HG02610 (cell line): ENCODE data around the gene SPAM1.
"Not testable (repeated sequence)": the region's sequence is repeated elsewhere in the genome, so short reads cannot be mapped to it uniquely, and the experiment has no call there.

Experiments
- ATAC-seq: cut with Tn5 transposase; IDR thresholded peaks from one replicate; pipeline ENCODE4 v1.9.1; 2021; ENCODE audit warnings: mild to moderate bottlenecking, moderate library complexity; ENCODE audit not compliant: unreplicated experiment

The SPAM1 gene

GRCh38 chr7:123924941-123925340 is at the start of gene SPAM1:
Gene SPAM1, plus strand, starts transcription at chr7:123925241. Its CDS starts 28,330 bp downstream, at chr7:123953571.
- ATAC-seq = no peak

GRCh38 chr7:123876557-123877256 is 48.3 kb upstream of the SPAM1 start:
- ATAC-seq = no peak

GRCh38 chr7:123879628-123880027 is 45.4 kb upstream of the SPAM1 start:
- no peak for ATAC-seq

GRCh38 chr7:123881300-123881699 is 43.7 kb upstream of the SPAM1 start:
- no peak for ATAC-seq

GRCh38 chr7:123883154-123883553 is 41.9 kb upstream of the SPAM1 start:
- no peak for ATAC-seq

DNA sequence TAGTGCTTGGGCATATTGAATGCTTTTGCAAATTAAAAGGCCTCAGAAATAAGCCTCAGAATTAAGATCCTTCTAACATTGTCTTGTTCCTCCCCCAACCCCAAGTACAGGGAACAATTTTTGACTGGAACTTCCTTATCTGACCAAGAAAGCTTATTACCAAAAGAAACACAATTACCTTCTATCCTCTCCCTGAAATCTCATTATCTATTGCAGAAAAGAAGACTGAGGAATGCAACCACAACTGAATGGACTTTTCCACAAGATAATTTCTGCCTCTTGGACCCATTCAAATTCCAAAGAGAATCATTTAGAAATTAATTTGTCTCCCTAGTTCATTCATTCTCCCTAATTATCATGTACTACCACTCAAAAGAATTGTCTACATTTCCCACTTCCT is 36.8 kb upstream of the SPAM1 start:
- no peak for ATAC-seq

- ATAC-seq = not testable (repeated sequence)
Observed at GRCh38 chr7:123894753-123895152, 30.3 kb upstream of the SPAM1 start.

- no peak for ATAC-seq
Observed at GRCh38 chr7:123901101-123901500, 23.9 kb upstream of the SPAM1 start.

DNA sequence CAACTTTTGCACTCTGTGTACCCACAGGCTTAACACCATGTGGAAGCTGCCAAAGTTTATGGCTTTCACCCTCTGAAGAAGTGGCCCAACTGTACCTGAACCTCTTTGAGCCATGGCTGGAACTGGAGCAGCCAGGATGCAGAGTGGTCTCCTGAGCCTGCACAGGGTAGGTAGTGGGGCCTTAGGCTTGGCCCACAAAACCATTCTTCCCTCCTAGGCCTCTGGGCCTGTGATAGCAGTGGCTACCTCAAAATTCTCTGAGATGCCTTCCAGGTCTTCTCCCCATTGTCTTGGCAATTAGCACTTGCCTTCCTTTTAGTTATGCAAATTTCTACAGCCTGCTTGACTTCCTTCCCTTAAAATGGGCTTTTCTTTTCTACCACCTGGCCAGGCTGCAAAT is 19.3 kb upstream of the SPAM1 start:
- no peak for ATAC-seq

GRCh38 chr7:123916240-123916724 is 8.8 kb upstream of the SPAM1 start:
- no peak for ATAC-seq

DNA sequence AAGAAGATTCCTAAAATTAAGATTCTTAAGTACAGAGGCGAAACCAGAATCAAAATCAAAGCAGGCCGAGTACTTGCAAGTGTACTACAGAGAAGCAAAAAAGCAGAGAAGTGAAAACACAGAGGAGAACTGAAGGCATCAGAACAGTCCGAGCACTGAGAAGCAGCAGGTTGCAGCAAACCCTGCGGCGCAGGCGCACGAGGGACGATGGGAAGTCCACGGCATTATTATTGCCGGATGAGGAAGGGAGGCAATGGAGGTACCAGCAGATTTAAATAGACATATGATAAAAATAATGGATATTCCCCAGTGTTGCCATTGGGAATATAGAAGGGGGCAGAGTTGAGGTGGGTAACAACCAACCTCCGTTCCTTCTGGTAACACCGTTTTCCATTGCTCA is 7.2 kb upstream of the SPAM1 start:
- no peak for ATAC-seq

DNA sequence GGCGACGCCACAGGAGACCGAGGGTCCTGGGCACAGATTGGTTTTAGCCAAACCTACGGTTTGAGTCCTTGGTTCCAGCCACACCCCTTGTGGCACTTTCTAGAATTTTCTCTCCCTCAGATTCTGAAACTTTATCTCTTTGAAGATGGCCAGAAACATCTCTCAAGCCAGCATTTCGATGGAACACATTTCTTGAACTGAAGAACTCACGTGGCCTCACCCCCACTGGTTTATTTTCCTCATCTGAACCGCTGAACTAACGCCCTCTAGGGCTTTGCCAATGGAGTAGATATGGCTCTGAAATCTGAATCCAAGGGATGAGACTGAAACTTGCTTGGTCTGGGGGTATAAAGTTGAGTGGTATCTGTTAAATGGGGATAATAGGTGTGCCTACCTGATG is 6.7 kb upstream of the SPAM1 start:
- ATAC-seq = no peak

DNA sequence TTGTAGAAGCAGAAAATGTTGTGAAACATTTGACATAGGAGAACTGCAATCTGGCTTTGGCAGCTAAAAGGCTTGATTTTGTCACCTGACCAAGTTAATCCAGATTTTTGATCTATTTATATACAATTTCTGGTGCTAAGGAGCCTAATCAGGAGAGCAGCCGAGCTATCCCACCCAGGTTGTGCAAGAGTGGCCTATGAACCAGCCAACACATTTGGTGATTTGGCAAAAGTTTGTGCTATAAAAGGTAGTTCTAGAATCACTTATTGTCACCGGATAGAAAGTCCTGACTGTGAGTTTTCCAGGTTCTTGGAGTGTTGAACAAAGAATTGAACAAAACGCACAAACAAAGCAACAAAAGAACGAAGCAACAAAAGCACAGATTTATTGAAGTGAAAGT is 1.4 kb upstream of the SPAM1 start:
- ATAC-seq = no peak

GRCh38 chr7:123929107-123929506 is 4.1 kb downstream of the SPAM1 start:
- ATAC-seq = no peak

DNA sequence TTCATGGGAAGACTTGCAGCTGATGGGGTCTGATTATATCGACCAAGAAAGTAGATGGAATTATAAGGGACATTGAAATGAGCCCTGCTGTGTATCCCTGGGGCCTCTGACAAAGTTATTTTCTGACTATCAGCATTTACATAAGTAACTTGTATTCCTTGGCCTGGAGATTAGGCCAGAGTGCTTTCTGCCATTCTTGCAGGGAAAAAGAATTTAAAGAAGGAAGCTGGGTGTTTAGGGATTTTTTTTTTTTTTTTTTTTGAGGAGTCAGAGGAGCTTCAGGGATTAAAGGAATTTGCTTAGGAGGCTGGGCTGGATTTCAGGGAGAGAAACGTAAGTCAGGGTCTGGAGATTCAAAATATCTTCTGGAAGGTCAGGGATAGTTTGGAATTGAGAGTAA is 4.6 kb downstream of the SPAM1 start:
- ATAC-seq = no peak

GRCh38 chr7:123935436-123936381 is 10.7 kb downstream of the SPAM1 start:
- ATAC-seq = no peak

GRCh38 chr7:123936388-123936787 is 11.3 kb downstream of the SPAM1 start:
- ATAC-seq = no peak

DNA sequence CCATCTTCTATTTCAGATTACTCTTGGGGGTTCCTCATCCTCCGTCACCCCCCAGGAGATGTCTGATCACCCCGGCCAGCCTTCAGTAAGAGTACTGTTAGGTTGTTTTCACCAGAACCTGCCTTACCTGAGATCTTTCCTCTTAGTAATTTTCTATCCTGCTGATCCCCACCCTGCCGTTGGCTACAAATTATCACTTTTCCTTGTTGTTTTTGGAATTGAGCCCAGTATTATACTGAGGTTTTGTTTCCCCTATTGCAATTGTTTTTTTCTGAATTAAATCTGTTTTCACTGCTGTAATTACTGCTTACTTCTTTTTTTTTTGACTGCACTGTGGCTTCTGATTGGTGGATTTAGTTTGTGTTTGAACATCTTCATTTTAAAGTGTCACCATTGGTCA is 14.7 kb downstream of the SPAM1 start:
- ATAC-seq = no peak

GRCh38 chr7:123941391-123942180 is 16.5 kb downstream of the SPAM1 start:
- ATAC-seq = no peak

- no peak for ATAC-seq
Observed at GRCh38 chr7:123944395-123944794, 19.4 kb downstream of the SPAM1 start.

DNA sequence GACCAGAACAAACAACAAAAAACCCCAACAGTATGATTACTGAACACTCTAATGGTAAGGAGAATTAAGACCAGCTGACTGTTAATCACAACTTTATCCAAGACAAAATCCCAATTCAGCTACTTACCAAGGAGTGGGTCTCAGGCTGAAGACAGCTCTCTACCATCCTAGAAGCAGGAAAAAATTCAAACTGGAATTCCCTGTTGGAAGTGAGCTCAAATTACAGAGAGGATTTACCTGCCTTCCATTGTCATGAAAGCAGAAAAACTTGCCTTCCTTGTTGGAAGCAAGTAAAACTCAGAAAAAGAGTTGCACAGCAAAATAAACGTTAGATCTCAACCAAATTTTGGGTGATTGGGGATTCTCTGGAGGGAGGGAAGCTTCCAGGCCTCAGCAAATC is 20.9 kb downstream of the SPAM1 start:
- no peak for ATAC-seq
